Activated CD8-positive, alpha-beta T cell treated with anti-CD3 and anti-CD28 coated beads for 36 hours (primary cell): Measurements from ENCODE around the gene POLR2H. TPM values are rescaled to one million over a fixed set of nuclear protein-coding genes. Genes with fewer than 3 reads are reported as not detected.
A peak's percentile ranks its signal among the peaks of the same experiment; 100 is the strongest.

ENCODE experiments used
- ATAC-seq: fragments of 200-7000 bp; cut with Tn5 transposase; one replicate; pipeline ENCODE4 v1.10.0; 2021; ENCODE audit warnings: mild to moderate bottlenecking, moderate library complexity
- CTCF ChIA-PET: fragments of 350-600 bp; sonication (Branson Sonifier 250); formaldehyde crosslinking; loops from one replicate; lab custom pipeline; 2021; ENCODE audit warnings: antibody characterized with exemption; lab: Charles Lee
- POLR2A ChIA-PET: fragments of 350-600 bp; sonication (Branson Sonifier 250); formaldehyde crosslinking; loops from one replicate; lab custom pipeline; 2021; ENCODE audit warnings: antibody characterized with exemption; lab: Charles Lee
- DNase-seq: peaks from one replicate; pipeline ENCODE4 v3.0.0-alpha.2; 2020
- H3K27ac Mint-ChIP-seq: one replicate; pipeline ENCODE4 v1.8.0; 2021; ENCODE audit warnings: mild to moderate bottlenecking, mixed read lengths
- H3K27me3 Mint-ChIP-seq: one replicate; pipeline ENCODE4 v1.8.0; 2021; ENCODE audit warnings: mixed read lengths
- H3K36me3 Mint-ChIP-seq: one replicate; pipeline ENCODE4 v1.8.0; 2021; ENCODE audit warnings: low read depth, mixed read lengths
- H3K4me1 Mint-ChIP-seq: one replicate; pipeline ENCODE4 v1.8.0; 2021; ENCODE audit warnings: low read depth, mixed read lengths
- H3K4me3 Mint-ChIP-seq: one replicate; pipeline ENCODE4 v1.8.0; 2021; ENCODE audit warnings: mild to moderate bottlenecking, moderate library complexity, mixed read lengths
- H3K9me3 Mint-ChIP-seq: one replicate; pipeline ENCODE4 v1.8.0; 2021; ENCODE audit warnings: mixed read lengths
- intact Hi-C: fragments of 100-400 bp; cut with micrococcal nuclease; formaldehyde crosslinking; loops from one replicate; pipeline ENCODE4 v1.10.0; 2022
- total RNA-seq, 2 experiments: library from RNA; stranded (reverse); gene quantifications; one replicate each; pipeline ENCODE4 v1.2.3, GENCODE V29; 2021
- TF ChIP-seq, protein P1 (sequence below): fragments of 200-600 bp; IDR thresholded peaks from one replicate; pipeline ENCODE4 v1.8.0; 2022; ENCODE audit warnings: antibody characterized with exemption, mild to moderate bottlenecking

The POLR2H gene
- 100 to 1,000 TPM; 166 to 169 TPM for total RNA-seq

DNA sequence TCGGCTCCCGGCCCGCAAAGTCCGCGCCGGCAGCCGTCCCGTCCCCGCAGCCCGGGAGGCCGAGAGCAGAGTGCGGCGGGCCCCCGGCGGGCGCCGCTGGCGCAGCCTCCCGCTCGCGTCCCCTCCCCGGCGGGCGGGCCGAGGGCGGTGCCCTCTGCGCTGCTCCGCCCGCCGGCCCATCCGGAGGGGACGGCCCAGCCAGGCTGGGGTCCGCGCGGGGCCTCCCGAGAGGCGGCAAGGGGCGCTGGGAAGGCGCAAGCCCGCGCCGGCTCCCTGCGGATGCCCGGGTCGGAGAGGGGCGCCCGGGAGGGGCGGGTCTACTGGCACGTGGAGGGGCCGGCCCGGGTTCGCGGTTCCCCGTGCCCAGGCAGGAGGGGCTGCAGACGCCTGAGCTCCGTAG, at the start of gene POLR2H, which contains the start of gene CLCN2:
POLR2H (plus strand) TSS at position 179 of the 400 bp plus-strand sequence. CDS start 1,783 bp downstream, outside the sequence.
CLCN2 (minus strand) TSS at position 74 of the 400 bp plus-strand sequence. CDS start 126 bp downstream, outside the sequence.
- DNase-seq: no peak
- peak within 1 kb of the TSS; percentile 93 for H3K4me3 Mint-ChIP-seq
- POLR2A ChIA-PET: interaction anchor here (0.9 to 3.0 kb wide), 8 partner anchors 10 to 46 kb away, joined by 3 to 13 read pairs (median 4); no protein-coding TSS in a partner anchor
- H3K27me3 Mint-ChIP-seq: no peaks in the 10 kb centered on the region
- CTCF ChIA-PET: interaction anchor here (1.0 to 6.6 kb wide), 3 partner anchors 11 to 152 kb away, joined by 3 to 29 read pairs (median 6); partner anchors contain the start of gene EEF1AKMT4
- peak within 1 kb of the TSS; percentile 94 for H3K27ac Mint-ChIP-seq
- TF ChIP-seq, protein P1, sequence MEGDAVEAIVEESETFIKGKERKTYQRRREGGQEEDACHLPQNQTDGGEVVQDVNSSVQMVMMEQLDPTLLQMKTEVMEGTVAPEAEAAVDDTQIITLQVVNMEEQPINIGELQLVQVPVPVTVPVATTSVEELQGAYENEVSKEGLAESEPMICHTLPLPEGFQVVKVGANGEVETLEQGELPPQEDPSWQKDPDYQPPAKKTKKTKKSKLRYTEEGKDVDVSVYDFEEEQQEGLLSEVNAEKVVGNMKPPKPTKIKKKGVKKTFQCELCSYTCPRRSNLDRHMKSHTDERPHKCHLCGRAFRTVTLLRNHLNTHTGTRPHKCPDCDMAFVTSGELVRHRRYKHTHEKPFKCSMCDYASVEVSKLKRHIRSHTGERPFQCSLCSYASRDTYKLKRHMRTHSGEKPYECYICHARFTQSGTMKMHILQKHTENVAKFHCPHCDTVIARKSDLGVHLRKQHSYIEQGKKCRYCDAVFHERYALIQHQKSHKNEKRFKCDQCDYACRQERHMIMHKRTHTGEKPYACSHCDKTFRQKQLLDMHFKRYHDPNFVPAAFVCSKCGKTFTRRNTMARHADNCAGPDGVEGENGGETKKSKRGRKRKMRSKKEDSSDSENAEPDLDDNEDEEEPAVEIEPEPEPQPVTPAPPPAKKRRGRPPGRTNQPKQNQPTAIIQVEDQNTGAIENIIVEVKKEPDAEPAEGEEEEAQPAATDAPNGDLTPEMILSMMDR: no peak
- H3K4me1 Mint-ChIP-seq: peaks cover 25% of the 10 kb centered on the region
- intact Hi-C loops: no loop called here
- peaks cover 24% of the 10 kb centered on the region for H3K36me3 Mint-ChIP-seq
- peak; percentile 26 for ATAC-seq
- no peaks in the 10 kb centered on the region for H3K9me3 Mint-ChIP-seq

- TF ChIP-seq, protein P1: no peak
- CTCF ChIA-PET: no interaction called here
- POLR2A ChIA-PET: interaction anchor here (3.0 kb wide), 1 partner anchor 24 kb away, joined by 22 read pairs; the partner anchor contains the start of gene FAM131A
- no peaks in the 10 kb centered on the region for H3K27me3 Mint-ChIP-seq
- DNase-seq: peak; percentile 95
- H3K36me3 Mint-ChIP-seq: peaks cover 36% of the 10 kb centered on the region
- H3K27ac Mint-ChIP-seq: peak within 1 kb of the TSS; percentile 92
- H3K4me1 Mint-ChIP-seq: peaks cover 27% of the 10 kb centered on the region
- H3K9me3 Mint-ChIP-seq: no peaks in the 10 kb centered on the region
- H3K4me3 Mint-ChIP-seq: peak within 1 kb of the TSS; percentile 85
- intact Hi-C loops: no loop called here
- ATAC-seq: peak; percentile 91
Observed at GRCh38 chr3:184314363-184314699, 47.2 kb upstream of the POLR2H start, which contains the start of gene EIF4G1. EIF4G1 (plus strand) TSS chr3:184314606; CDS start chr3:184315797, 1,191 bp downstream.

DNA sequence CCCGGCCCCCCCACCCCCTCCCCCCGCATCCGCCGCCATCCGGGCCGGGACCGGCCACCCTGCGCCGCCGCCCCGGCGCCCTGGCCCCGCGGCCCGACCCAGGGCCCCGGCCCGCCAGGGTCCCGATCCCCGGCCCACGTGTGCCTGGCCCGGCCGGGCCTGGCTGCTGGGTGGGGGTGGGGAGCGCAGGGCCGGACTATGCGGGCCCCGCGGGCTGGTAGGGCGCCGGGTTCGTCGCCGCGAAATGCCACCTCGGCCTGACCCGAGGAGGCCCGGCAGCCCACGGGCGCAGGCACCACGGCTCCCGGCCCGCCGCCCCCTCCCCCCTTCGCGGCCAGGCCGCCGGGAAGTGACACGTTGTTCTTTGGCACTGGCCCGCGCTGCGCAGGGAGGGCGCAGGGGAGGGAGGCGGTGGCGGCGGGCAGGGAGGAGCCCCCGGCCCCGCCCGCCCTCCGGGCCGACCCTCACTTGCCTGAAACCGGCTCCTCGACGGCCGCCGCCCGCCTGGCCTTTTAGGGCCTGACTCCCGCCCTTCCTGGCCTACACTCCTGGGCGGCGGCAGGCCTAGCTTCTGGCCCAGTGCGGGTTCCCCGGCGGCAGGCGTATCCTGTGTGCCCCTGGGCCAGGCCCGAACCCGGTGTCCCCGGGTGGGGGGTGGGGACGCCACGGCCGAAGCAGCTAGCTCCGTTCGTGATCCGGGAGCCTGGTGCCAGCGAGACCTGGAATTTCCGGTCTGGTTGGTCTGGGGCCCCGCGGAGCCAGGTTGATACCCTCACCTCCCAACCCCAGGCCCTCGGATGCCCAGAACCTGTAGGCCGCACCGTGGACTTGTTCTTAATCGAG, 46.6 kb upstream of the POLR2H start:
- TF ChIP-seq, protein P1: no peak
- ChIA-PET CTCF (interaction anchor here (1.0 kb wide), 1 partner anchor 57 kb away, joined by 4 read pairs; no protein-coding TSS in a partner anchor), POLR2A (interaction anchor here (1.1 to 3.0 kb wide), 12 partner anchors 9 to 298 kb away, joined by 3 to 58 read pairs (median 8); partner anchors contain the start of genes CLCN2, FAM131A and POLR2H)
- Mint-ChIP-seq H3K27me3 (no peaks in the 10 kb centered on the region), H3K27ac (peak overlapping the region; percentile 92), H3K9me3 (no peaks in the 10 kb centered on the region), H3K4me1 (peaks cover 32% of the 10 kb centered on the region), H3K36me3 (peaks cover 37% of the 10 kb centered on the region), H3K4me3 (peak overlapping the region; percentile 85)
- intact Hi-C loops: no loop called here
- DNase-seq (peak; percentile 59), ATAC-seq (peak; percentile 49)

GRCh38 chr3:184315543-184315867, 46.0 kb upstream of the POLR2H start:
- H3K27me3 Mint-ChIP-seq: no peaks in the 10 kb centered on the region
- POLR2A ChIA-PET: interaction anchor here (1.1 to 3.0 kb wide), 14 partner anchors 9 to 298 kb away, joined by 3 to 58 read pairs (median 8); partner anchors contain the start of genes CLCN2, FAM131A and POLR2H

More at GRCh38 chr3:184315543-184315867, 46.0 kb upstream of the POLR2H start:
- intact Hi-C loops: no loop called here
- Mint-ChIP-seq H3K4me3 (peak overlapping the region; percentile 85), H3K27ac (peak overlapping the region; percentile 92), H3K9me3 (no peaks in the 10 kb centered on the region), H3K4me1 (peaks cover 32% of the 10 kb centered on the region), H3K36me3 (peaks cover 38% of the 10 kb centered on the region)
- CTCF ChIA-PET: interaction anchor here (1.0 to 1.3 kb wide), 3 partner anchors 9 to 66 kb away, joined by 4 read pairs; no protein-coding TSS in a partner anchor
- no peak for ATAC-seq
- TF ChIP-seq, protein P1: no peak
- DNase-seq: no peak
